Pancreas (tissue), 10 donors: Measurements from ENCODE around the gene ERICH6B. TPM values are rescaled to one million over a fixed set of nuclear protein-coding genes. Genes with fewer than 3 reads are reported as not detected.

Source experiments
- ATAC-seq, 4 donors: fragments of 200-7000 bp; cut with Tn5 transposase; one replicate each; pipeline versions ENCODE4 v1.8.0 to v1.9.1; 2020; ENCODE audit warnings: mild to moderate bottlenecking in 4 of 4, moderate library complexity in 4 of 4
- DNase-seq, 6 donors: peaks; one replicate each; pipeline ENCODE4 v3.0.0-alpha.2; 2020
- FAIRE-seq: peaks from 2 replicates; lab custom pipeline; 2012; peaks lifted over from hg19 to GRCh38; lab: Jason Lieb, UNC
- H3K27ac ChIP-seq, 4 donors: fragments of 200-600 bp; sonication (generic); 1 replicate in 3 of 4; 2 replicates in 1 of 4; pipeline versions ENCODE4 v1.5.0 to v1.8.0; 2020
- H3K27me3 ChIP-seq, 4 donors: fragments of 200-600 bp; one replicate each; pipeline ENCODE4 v1.8.0; 2021
- H3K36me3 ChIP-seq, 3 donors: fragments of 200-600 bp; sonication (generic) in 1 of 3; one replicate each; pipeline versions ENCODE4 v1.5.0 to v1.8.0; 2020 to 2021
- H3K4me1 ChIP-seq, 3 donors: fragments of 200-600 bp; one replicate each; pipeline ENCODE4 v1.8.0; 2021
- H3K4me3 ChIP-seq, 4 donors: fragments of 200-600 bp; sonication (generic) in 2 of 4; one replicate each; pipeline versions ENCODE4 v1.5.0 to v1.8.0; 2020 to 2021
- H3K9me3 ChIP-seq, 4 donors: fragments of 200-600 bp; one replicate each; pipeline ENCODE4 v1.8.0; 2021
- WGBS, 2 donors: extraction: QIAGEN DNeasy Blood & Tissue Kit; methylation state at CpG; one replicate each; pipeline ENCODE4 v1.1.7; 2013; 5-methylcytosine and 5-hydroxymethylcytosine counted together
- intact Hi-C, 3 donors: fragments of 100-400 bp; cut with DNase I; formaldehyde crosslinking; loops; one replicate each; pipeline versions ENCODE4 v1.11.1 to v1.14.2; 2022
- polyA plus RNA-seq, 2 donors: library from polyadenylated mRNA; stranded (reverse); fragments of 200-250 nt; gene quantifications; one replicate each; pipeline ENCODE4 v1.2.3, GENCODE V29; 2013
- total RNA-seq, 6 donors: library from RNA; stranded (reverse); fragmentation: NEBNext Ultra II Directional in 4 of 6; extraction: Animal tissue kit (Norgen Biotek cat#: 25700) in 4 of 6; gene quantifications; one replicate each; pipeline versions ENCODE4 v1.2.1 to v1.2.4, GENCODE V29; 2021 to 2023
- TF ChIP-seq, protein P1 (sequence below), 4 donors: fragments of 200-600 bp; sonication (generic) in 3 of 4; IDR thresholded peaks; one replicate each; pipeline versions ENCODE4 v1.5.0 to v1.8.0; 2021; ENCODE audit warnings: antibody characterized with exemption in 4 of 4
- donor health status: healthy with polysubstance abuse.
- donor health status: DM: no; HTN: no; CAD: no; lungs with moderate emphysema.
- donor health status: DM: no; HTN: no; CAD: no.
- donor health status: control.
- donor health status: control.
- donor health status: Bipolar disorder and iron deficiency.
- donor health status: DM: yes; HTN: yes; CAD: no.
- donor health status: DM: no; HTN: no; CAD: no.
- donor health status: DM: no; HTN: no; CAD: no.
- donor health status: DM: yes; HTN: yes; CAD: no.

The ERICH6B gene
- total and polyA plus RNA-seq, 8 donors: not detected

DNA sequence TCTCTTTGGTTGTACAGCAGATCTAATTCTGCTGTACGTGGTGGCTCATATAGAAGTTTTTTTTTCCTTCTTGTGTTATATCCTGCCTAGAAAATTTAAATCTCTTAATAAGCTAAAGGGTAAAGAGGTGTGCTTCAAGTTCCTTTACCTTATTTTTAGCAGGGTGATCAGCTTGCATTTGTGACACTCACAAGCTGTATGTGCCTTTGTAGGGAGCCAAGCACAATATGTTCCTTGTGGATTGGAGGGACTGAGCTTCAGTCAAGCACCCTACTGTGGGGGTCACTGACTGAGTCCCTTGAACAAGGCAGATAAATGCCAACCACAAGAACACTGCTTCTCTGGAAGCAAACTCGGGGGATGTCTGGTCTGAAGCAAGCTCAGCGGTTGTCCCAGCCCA, 12.6 kb upstream of the ERICH6B start:
- DNase-seq: no peak
- TF ChIP-seq, protein P1, sequence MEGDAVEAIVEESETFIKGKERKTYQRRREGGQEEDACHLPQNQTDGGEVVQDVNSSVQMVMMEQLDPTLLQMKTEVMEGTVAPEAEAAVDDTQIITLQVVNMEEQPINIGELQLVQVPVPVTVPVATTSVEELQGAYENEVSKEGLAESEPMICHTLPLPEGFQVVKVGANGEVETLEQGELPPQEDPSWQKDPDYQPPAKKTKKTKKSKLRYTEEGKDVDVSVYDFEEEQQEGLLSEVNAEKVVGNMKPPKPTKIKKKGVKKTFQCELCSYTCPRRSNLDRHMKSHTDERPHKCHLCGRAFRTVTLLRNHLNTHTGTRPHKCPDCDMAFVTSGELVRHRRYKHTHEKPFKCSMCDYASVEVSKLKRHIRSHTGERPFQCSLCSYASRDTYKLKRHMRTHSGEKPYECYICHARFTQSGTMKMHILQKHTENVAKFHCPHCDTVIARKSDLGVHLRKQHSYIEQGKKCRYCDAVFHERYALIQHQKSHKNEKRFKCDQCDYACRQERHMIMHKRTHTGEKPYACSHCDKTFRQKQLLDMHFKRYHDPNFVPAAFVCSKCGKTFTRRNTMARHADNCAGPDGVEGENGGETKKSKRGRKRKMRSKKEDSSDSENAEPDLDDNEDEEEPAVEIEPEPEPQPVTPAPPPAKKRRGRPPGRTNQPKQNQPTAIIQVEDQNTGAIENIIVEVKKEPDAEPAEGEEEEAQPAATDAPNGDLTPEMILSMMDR (IDR thresholded peaks at IDR 0.05): no peak
- Histone ChIP-seq H3K4me1 (no peaks in the 10 kb centered on the region), H3K27ac (no peak overlapping the region), H3K4me3 (no peak overlapping the region), H3K9me3 (no peaks in the 10 kb centered on the region), H3K36me3 (no peaks in the 10 kb centered on the region), H3K27me3 (no peaks in the 10 kb centered on the region)
- ATAC-seq: no peak
- FAIRE-seq: no peak
- intact Hi-C loops: no loop called here
- WGBS, 2 donors: 74 to 89% methylated on average over 3 of the region's 3 CpGs

DNA sequence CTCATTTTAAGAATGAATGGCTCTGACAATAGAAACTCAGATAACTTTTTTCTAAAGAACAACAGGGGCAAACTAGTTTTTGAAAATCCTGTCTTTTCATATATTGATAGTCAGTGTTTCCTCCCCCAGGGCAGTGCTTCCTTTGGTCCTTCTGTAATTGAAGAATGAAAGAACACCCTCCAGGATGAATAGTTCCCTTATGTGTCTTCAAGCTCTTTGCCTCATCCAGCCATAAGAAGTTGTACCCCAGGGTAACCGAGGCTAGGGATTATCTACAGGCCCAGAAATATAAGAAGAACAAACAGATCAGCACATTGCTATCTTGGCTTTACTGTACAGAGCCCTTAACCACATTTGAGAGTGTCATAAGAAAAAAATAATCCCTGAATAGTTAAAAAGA, 12.1 kb upstream of the ERICH6B start:
- no peaks in the 10 kb centered on the region for H3K9me3 ChIP-seq
- H3K36me3 ChIP-seq: no peaks in the 10 kb centered on the region
- TF ChIP-seq, protein P1 (IDR thresholded peaks at IDR 0.05): no peak
- no peak overlapping the region for H3K27ac ChIP-seq
- intact Hi-C loops: no loop called here
- no peak for FAIRE-seq
- 55 to 61% methylated on average over 1 of the region's 1 CpG for WGBS, 2 donors
- ATAC-seq: no peak
- no peaks in the 10 kb centered on the region for H3K4me1 ChIP-seq
- no peak overlapping the region for H3K4me3 ChIP-seq
- H3K27me3 ChIP-seq: no peaks in the 10 kb centered on the region
- no peak for DNase-seq

- TF ChIP-seq, protein P1 (IDR thresholded peaks at IDR 0.05): no peak
- no peak for DNase-seq
- Histone ChIP-seq H3K27ac (no peak overlapping the region), H3K9me3 (no peaks in the 10 kb centered on the region), H3K4me1 (no peaks in the 10 kb centered on the region), H3K36me3 (no peaks in the 10 kb centered on the region), H3K4me3 (no peak overlapping the region), H3K27me3 (no peaks in the 10 kb centered on the region)
- intact Hi-C loops: no loop called here
- ATAC-seq: no peak
- WGBS, 2 donors: 52 to 56% methylated on average over 4 of the region's 4 CpGs
- no peak for FAIRE-seq
Measured at GRCh38 chr13:45626731-45627374, 11.3 kb upstream of the ERICH6B start.

- intact Hi-C loops: no loop called here
- no peaks in the 10 kb centered on the region for H3K4me1 ChIP-seq
- no peak for DNase-seq
- no peaks in the 10 kb centered on the region for H3K36me3 ChIP-seq
- H3K27ac ChIP-seq: no peak overlapping the region
- peak in 1 of 4 donors; percentile 46 for ATAC-seq
- no peak for FAIRE-seq
- TF ChIP-seq, protein P1 (IDR thresholded peaks at IDR 0.05): peak in 3 of 4 donors; percentile 8 to 33 (median 21)
- WGBS, 2 donors: 34 to 35% methylated on average over 5 of the region's 5 CpGs
- no peaks in the 10 kb centered on the region for H3K9me3 ChIP-seq
- peaks cover 0 to 2% (median 0%) of the 10 kb centered on the region in 4 donors for H3K27me3 ChIP-seq
- H3K4me3 ChIP-seq: no peak overlapping the region
Measured at GRCh38 chr13:45623516-45624090, 8.1 kb upstream of the ERICH6B start.

DNA sequence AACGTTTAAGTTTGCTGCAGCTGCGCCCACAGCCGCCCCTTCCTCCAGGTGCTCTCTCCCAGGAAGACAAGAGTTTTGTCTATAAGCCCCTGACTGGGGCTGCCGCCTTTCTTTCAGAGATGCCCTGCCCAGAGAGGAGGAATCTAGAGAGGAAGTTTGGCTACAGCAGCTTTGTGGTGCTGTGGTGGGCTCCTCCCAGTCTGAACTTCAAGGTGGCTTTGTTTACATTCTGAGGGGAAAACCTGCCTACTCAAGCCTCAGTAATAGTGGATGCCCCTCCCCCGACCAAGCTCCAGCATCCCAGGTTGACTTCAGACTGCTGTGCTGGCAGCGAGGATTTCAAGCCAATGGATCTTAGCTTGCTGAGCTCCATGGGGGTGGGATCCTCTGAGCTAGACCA, 6.4 kb upstream of the ERICH6B start:
- no peak for DNase-seq
- Histone ChIP-seq H3K9me3 (no peaks in the 10 kb centered on the region), H3K27me3 (peaks cover 0 to 4% (median 0%) of the 10 kb centered on the region in 4 donors), H3K36me3 (no peaks in the 10 kb centered on the region), H3K4me3 (no peak overlapping the region), H3K4me1 (no peaks in the 10 kb centered on the region), H3K27ac (no peak overlapping the region)
- FAIRE-seq: no peak
- intact Hi-C loops: no loop called here
- no peak for ATAC-seq
- TF ChIP-seq, protein P1 (IDR thresholded peaks at IDR 0.05): no peak
- WGBS, 2 donors: 24 to 41% methylated on average over 6 of the region's 6 CpGs
